Prostate gland (tissue), 2 donors: ENCODE measurements around the gene GATC. TPM values are rescaled to one million over a fixed set of nuclear protein-coding genes. Genes with fewer than 3 reads are reported as not detected.

Experiments used
- DNase-seq: peaks from one replicate; pipeline ENCODE4 v3.0.0-alpha.2; 2019; ENCODE audit warnings: low spot score
- H3K27ac ChIP-seq, 2 donors: fragments of 200-600 bp; sonication (generic); 2 replicates each; pipeline ENCODE4 v1.5.1; 2017 to 2019
- H3K27me3 ChIP-seq: fragments of 200-600 bp; sonication (generic); replicated peaks from 2 replicates; pipeline ENCODE4 v1.5.1; 2019; ENCODE audit not compliant: insufficient read depth
- H3K36me3 ChIP-seq, 2 donors: fragments of 200-600 bp; sonication (generic); 1 replicate in 1 of 2; 2 replicates in 1 of 2; pipeline versions ENCODE4 v1.5.1 to v1.8.1; 2017 to 2019
- H3K4me1 ChIP-seq: fragments of 200-600 bp; sonication (generic); replicated peaks from 2 replicates; pipeline ENCODE4 v1.5.1; 2019
- H3K4me3 ChIP-seq, 2 donors: fragments of 200-600 bp; sonication (generic); 2 replicates each; pipeline ENCODE4 v1.5.1; 2017 to 2019
- H3K9me3 ChIP-seq: fragments of 200-600 bp; sonication (generic); 2 replicates; pipeline ENCODE4 v1.5.1; 2017
- CTCF ChIP-seq, 4 experiments: fragments of 200-600 bp in 2 of 4; fragments of 450-650 bp in 2 of 4; sonication (generic) in 2 of 4; IDR thresholded peaks; 1 replicate in 3 of 4; 2 replicates in 1 of 4; pipeline ENCODE4 v1.5.1; 2016 to 2019; ENCODE audit warnings: antibody characterized with exemption in 4 of 4, mild to moderate bottlenecking in 2 of 4, moderate library complexity in 2 of 4
- POLR2A ChIP-seq: fragments of 450-650 bp; IDR thresholded peaks from one replicate; pipeline ENCODE4 v1.6.1; 2016; ENCODE audit warnings: antibody characterized with exemption, mild to moderate bottlenecking
- POLR2AphosphoS5 ChIP-seq: sonication (generic); formaldehyde crosslinking; IDR thresholded peaks from one replicate; pipeline ENCODE4 v1.6.1; 2017; ENCODE audit warnings: antibody characterized with exemption
- WGBS: methylation state at CpG from one replicate; pipeline ENCODE4 v1.1.5; 2018; 5-methylcytosine and 5-hydroxymethylcytosine counted together
- intact Hi-C: fragments of 100-400 bp; cut with DNase I; formaldehyde crosslinking; loops from one replicate; pipeline ENCODE4 v1.14.2; 2022
- total RNA-seq, 2 donors: library from RNA; depleted of rRNA; stranded (reverse); fragments of >200 nt; gene quantifications; one replicate each; pipeline ENCODE4 v1.1.0, GENCODE V29; 2016

GATC gene
- total RNA-seq, 2 donors from 2014 or later, result 19.3 to 30.1 TPM

DNA sequence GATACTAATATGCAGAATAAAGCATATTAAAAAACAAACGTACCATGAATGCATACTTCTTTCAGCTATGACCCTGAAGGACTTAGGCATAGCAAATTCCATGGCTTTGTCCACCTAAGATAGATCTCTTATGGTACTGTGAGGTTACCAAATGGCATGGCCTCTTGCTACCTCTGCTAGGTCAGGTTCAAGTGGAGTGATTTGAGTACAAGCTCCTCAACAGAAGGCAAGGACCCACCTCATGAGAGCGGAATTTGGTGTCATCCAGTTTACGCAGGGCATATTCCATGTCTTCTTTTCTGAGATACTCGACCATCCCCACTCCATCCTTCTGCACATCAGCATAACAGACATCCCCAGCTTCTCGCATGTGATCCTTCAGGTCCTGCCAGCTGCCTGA, 17.5 kb downstream of the GATC start:
- H3K27me3 ChIP-seq, result no peaks in the 10 kb centered on the region
- 83% methylated on average over 5 of the region's 5 CpGs for WGBS

DNA sequence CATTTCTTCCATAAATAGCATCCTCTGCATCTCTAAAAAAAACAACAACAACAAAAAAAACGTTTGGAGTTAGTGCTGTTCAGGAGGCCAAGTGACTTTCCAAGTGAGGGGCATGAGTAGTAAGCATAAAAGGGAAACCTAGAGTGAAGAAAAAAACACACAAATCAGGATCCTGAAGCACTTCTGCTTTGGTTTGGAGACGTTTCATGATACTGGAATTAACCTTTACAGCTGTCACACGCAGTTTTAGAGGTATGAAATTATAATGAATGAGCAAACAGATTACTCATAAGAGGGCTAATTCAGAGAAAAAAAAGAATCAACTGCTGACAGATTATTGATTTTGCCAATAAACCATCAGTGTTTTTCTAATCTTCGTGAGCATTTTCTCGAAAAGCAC, 19.5 kb downstream of the GATC start:
- no peaks in the 10 kb centered on the region for H3K27me3 ChIP-seq
- no peak for DNase-seq
- no peak overlapping the region for H3K27ac ChIP-seq
- H3K4me1 ChIP-seq, result no peaks in the 10 kb centered on the region
- peaks cover 4 to 13% of the 10 kb centered on the region in 2 donors for H3K36me3 ChIP-seq
- intact Hi-C loops, result no loop called here
- no peaks in the 10 kb centered on the region for H3K9me3 ChIP-seq
- H3K4me3 ChIP-seq, result no peak overlapping the region
- TF ChIP-seq CTCF (IDR thresholded peaks at IDR 0.05), result no peak
- no peak for TF ChIP-seq POLR2AphosphoS5
- no peak for TF ChIP-seq POLR2A
- 46% methylated on average over 5 of the region's 5 CpGs for WGBS

More for the DNA sequence above, 17.5 kb downstream of the GATC start:
- Histone ChIP-seq H3K9me3 (no peaks in the 10 kb centered on the region), H3K36me3 (peaks cover 12 to 13% of the 10 kb centered on the region in 2 donors), H3K4me1 (no peaks in the 10 kb centered on the region), H3K27ac (no peak overlapping the region), H3K4me3 (no peak overlapping the region)
- TF ChIP-seq POLR2AphosphoS5 (no peak), CTCF (IDR thresholded peaks at IDR 0.05) (no peak), POLR2A (no peak)
- no peak for DNase-seq
- intact Hi-C loops, result no loop called here

DNA sequence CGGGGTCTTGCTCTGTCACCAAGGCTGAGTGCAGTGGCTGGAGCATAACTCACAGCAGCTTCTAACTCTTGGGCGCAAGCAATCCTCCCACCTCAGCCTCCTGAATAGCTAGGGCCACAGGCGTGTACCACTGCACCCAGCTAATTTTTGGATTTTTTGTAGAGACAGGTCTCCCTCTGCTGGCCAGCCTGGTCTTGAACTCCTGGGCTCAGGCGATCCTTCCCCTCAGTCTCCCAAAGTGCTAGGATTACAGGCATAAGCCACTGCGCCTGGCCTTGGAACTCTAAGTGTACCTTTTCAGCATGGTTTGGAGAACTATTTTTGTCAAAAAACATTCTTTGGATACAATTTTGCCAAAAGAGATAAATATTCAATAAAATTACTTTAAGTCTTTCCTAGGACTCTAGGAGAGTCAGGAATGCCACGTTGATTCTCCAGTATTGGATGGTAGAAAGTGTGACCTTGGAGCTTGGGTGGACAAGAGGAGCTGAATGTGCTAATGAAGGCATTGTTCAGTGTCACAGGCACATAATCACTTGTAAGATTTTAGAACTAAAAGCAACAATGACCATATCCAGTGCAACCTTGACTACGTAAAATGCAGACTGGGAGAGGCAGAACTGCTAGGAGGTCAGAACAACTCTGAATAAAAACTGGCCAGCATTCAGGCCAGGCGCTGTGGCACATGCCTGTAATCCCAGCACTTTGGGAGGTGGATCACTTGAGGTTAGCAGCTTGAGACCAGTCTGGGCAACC, 20.5 kb downstream of the GATC start:
- no peaks in the 10 kb centered on the region for H3K4me1 ChIP-seq
- H3K27ac ChIP-seq, result no peak overlapping the region
- no peaks in the 10 kb centered on the region for H3K9me3 ChIP-seq
- intact Hi-C loops, result no loop called here
- no peak overlapping the region for H3K4me3 ChIP-seq
- H3K36me3 ChIP-seq, result peaks cover 4 to 13% of the 10 kb centered on the region in 2 donors
- no peaks in the 10 kb centered on the region for H3K27me3 ChIP-seq
- WGBS, result 56% methylated on average over 8 of the region's 8 CpGs
- peak; percentile 11 for DNase-seq
- no peak for TF ChIP-seq POLR2AphosphoS5
- peak in 2 of 4 experiments; percentile 31 to 50 for TF ChIP-seq CTCF (IDR thresholded peaks at IDR 0.05)
- no peak for TF ChIP-seq POLR2A

GRCh38 chr12:120467439-120467838, 21.2 kb downstream of the GATC start:
- WGBS, result 84% methylated on average over 6 of the region's 6 CpGs
- peaks cover 4 to 13% of the 10 kb centered on the region in 2 donors for H3K36me3 ChIP-seq
- no peak for DNase-seq
- intact Hi-C loops, result no loop called here
- H3K4me1 ChIP-seq, result no peaks in the 10 kb centered on the region
- TF ChIP-seq CTCF (IDR thresholded peaks at IDR 0.05) (no peak), POLR2AphosphoS5 (no peak), POLR2A (no peak)
- no peaks in the 10 kb centered on the region for H3K27me3 ChIP-seq
- no peak overlapping the region for H3K4me3 ChIP-seq
- H3K27ac ChIP-seq, result no peak overlapping the region
- no peaks in the 10 kb centered on the region for H3K9me3 ChIP-seq

DNA sequence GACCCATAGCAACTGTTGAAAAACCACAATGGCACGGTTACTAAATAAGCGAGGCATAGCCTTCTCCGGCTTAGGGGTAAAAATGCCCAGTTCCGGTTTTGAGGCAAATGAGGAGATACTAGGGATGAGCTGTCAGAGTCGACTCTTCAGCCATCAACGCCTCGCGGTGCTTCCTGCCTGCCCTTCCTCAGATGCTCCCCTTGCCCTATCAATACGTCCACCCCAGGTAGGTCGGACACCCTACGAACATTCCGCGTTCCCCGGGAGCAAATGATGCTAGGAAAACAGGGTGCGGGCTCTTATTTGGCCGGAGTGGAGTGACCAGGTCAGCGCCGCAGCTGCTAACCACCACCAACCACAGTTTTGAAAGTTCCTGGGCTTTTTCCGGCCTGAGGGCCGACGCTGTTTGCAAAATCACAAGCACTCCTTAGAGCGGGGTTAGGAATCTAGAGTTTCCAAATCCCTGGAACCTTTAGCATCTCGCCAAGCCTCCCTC, 22.1 kb downstream of the GATC start:
- Histone ChIP-seq H3K36me3 (peaks cover 0 to 12% of the 10 kb centered on the region in 2 donors), H3K9me3 (no peaks in the 10 kb centered on the region), H3K27ac (peak overlapping the region; percentile 86 to 92), H3K4me1 (no peaks in the 10 kb centered on the region), H3K4me3 (peak overlapping the region; percentile 84 to 92), H3K27me3 (no peaks in the 10 kb centered on the region)
- 2% methylated on average over 23 of the region's 23 CpGs for WGBS
- no peak for DNase-seq
- intact Hi-C loops, result no loop called here
- TF ChIP-seq POLR2AphosphoS5 (no peak), CTCF (IDR thresholded peaks at IDR 0.05) (no peak), POLR2A (no peak)
